GM19468 (cell line): ENCODE measurements around the gene ERC2.

Experiments
- ATAC-seq: cut with Tn5 transposase; IDR thresholded peaks from one replicate; pipeline ENCODE4 v1.9.1; 2021; ENCODE audit warnings: mild to moderate bottlenecking, moderate library complexity, moderate number of reproducible peaks; ENCODE audit not compliant: unreplicated experiment; ENCODE audit errors: extremely low read depth

Gene ERC2

DNA sequence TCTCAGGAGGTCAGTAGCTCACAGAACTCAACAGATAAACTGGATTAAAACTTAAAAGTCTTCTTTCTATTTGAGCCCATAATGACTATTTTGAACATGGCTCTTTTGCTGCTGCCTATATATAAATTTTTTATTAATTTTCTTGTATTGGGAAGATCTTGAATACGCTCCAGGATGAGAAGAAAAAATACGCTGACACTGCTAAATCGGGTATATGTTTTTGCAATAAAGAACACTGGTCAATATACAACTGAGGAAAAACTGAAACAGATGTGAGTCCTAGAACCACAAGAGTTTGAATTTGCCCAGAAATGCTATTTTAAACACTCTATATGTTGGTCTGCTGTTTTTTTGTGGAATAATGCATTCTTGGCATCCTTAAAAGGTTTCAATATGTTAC, 1001.7 kb downstream of the ERC2 start:
- no peak for ATAC-seq

DNA sequence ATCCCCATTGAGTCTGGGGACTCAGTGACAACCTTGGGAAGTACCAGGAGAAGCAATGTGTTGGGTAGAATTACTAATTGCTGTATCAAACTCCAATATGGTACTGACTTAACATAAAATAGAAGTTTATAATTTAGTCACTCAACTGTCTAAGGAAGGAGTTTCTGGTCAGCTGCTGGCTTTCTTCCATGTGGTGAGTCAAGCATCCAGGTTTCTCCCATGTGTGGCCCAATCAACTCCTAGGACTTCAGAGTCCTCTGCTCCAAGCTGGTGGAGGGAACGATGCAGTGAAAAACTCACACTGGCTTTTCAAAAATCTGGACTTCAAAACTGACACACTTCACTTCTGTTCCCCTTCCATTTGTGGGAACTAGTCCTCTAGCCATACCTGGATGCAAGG, 1006.4 kb downstream of the ERC2 start:
- no peak for ATAC-seq

DNA sequence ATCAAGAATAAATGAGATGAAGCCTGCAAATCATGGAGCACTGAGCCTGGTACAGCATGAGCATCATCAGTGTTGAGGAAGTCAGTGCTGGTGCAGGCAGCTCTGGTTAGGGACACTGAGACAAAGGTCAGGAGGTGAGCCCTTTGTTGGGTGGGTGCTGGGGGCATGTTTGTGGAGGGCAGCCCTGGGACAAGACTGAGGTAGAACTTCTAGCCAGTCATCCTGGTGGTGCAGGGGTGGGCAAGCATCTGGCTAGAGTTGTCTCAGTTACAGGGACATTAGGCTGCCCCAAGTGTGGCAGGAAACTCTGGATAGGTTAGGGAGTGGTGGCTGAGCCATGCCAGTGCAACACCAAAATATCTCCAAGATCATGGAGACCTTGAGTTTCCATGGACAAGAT, 1008.4 kb downstream of the ERC2 start:
- no peak for ATAC-seq
